Panc1 (cell line): Measurements from ENCODE around the gene MGMT. TPM values are rescaled to one million over a fixed set of nuclear protein-coding genes. Genes with fewer than 3 reads are reported as not detected.

Experiments
- ATAC-seq: fragments of 200-7000 bp; cut with Tn5 transposase; 2 replicates; pipeline ENCODE4 v1.9.1; 2020; ENCODE audit warnings: mild to moderate bottlenecking, moderate library complexity
- BruUV-seq: library from RNA; stranded (reverse); fragments of 400-500 nt; replicated peaks from 2 replicates; lab custom pipeline; 2021; lab: Mats Ljungman, UMichigan
- CTCF ChIA-PET: fragments of 300-600 bp; sonication (Branson Sonifier 250); formaldehyde crosslinking; loops from one replicate; lab custom pipeline; 2022; ENCODE audit warnings: antibody characterized with exemption; lab: Charles Lee
- POLR2A ChIA-PET: fragments of 300-600 bp; sonication (Branson Sonifier 250); formaldehyde crosslinking; loops from one replicate; lab custom pipeline; 2022; ENCODE audit warnings: antibody characterized with exemption; lab: Charles Lee
- DNase-seq: peaks from one replicate; pipeline ENCODE4 v3.0.0-alpha.2; 2010; ENCODE audit warnings: low read depth, low spot score
- H3K27ac ChIP-seq: 2 replicates; pipeline ENCODE4 v1.5.1; 2011; ENCODE audit warnings: mild to moderate bottlenecking, low read length, inconsistent platforms
- H3K27me3 ChIP-seq: fragments of 200-500 bp; sonication (Bioruptor generic); 2 replicates; pipeline ENCODE4 v1.6.0; 2014; ENCODE audit warnings: low read length, inconsistent platforms; ENCODE audit not compliant: control insufficient read depth, insufficient read depth
- H3K36me3 ChIP-seq: fragments of 200-500 bp; sonication (Bioruptor generic); 2 replicates; pipeline ENCODE4 v1.5.1; 2014; ENCODE audit warnings: inconsistent platforms, mild to moderate bottlenecking, low read length, moderate library complexity; ENCODE audit not compliant: control insufficient read depth, insufficient read depth
- H3K4me1 ChIP-seq: 2 replicates; pipeline ENCODE4 v1.5.1; 2011; ENCODE audit warnings: inconsistent platforms, mild to moderate bottlenecking, low read length, moderate library complexity; ENCODE audit not compliant: control insufficient read depth, insufficient read depth
- H3K4me3 ChIP-seq, 2 experiments: 2 replicates each; pipeline ENCODE4 v1.5.1; 2011 to 2012; ENCODE audit warnings: low read depth in 2 of 2, low read length in 2 of 2, mild to moderate bottlenecking in 2 of 2, inconsistent platforms in 1 of 2, moderate library complexity in 1 of 2
- H3K9me3 ChIP-seq: fragments of 200-500 bp; sonication (Bioruptor generic); 2 replicates; pipeline ENCODE4 v1.5.1; 2014; ENCODE audit warnings: low read depth, mild to moderate bottlenecking, inconsistent platforms, low read length, moderate library complexity; ENCODE audit not compliant: control insufficient read depth, insufficient read depth
- CTCF ChIP-seq: fragments of 450-650 bp; IDR thresholded peaks from 2 replicates; pipeline ENCODE4 v1.5.1; 2017; ENCODE audit warnings: mild to moderate bottlenecking
- POLR2AphosphoS5 ChIP-seq: IDR thresholded peaks from 2 replicates; pipeline ENCODE4 v1.6.1; 2012; ENCODE audit warnings: mild to moderate bottlenecking, low read depth, low read length, moderate library complexity
- REST ChIP-seq, 2 experiments: IDR thresholded peaks; 2 replicates each; pipeline ENCODE4 v1.6.1; 2011 to 2012; ENCODE audit warnings: low read depth in 2 of 2, control low read depth in 1 of 2, low read length in 1 of 2, mild to moderate bottlenecking in 1 of 2, moderate library complexity in 1 of 2; ENCODE audit not compliant: insufficient read depth in 1 of 2
- SIN3A ChIP-seq: IDR thresholded peaks from 2 replicates; pipeline ENCODE4 v1.6.1; 2012; ENCODE audit warnings: low read depth, mild to moderate bottlenecking, low read length, moderate library complexity, borderline replicate concordance; ENCODE audit not compliant: insufficient read depth
- TCF7L2 ChIP-seq: IDR thresholded peaks from 2 replicates; pipeline ENCODE4 v1.6.1; 2011; ENCODE audit warnings: mild to moderate bottlenecking, low read depth, low read length, inconsistent platforms
- in situ Hi-C: cut with HindIII; loops from 2 replicates; pipeline ENCODE4 v1.10.0; 2016; ENCODE audit warnings: low sequenced_read_pairs, low pct_unique_long_range_greater_than_20kb
- intact Hi-C: fragments of 100-400 bp; cut with micrococcal nuclease; formaldehyde crosslinking; loops from one replicate; pipeline ENCODE4 v1.10.0; 2022; ENCODE audit not compliant: unreplicated experiment
- total RNA-seq: library from RNA; stranded (reverse); gene quantifications from one replicate; pipeline ENCODE4 v1.2.1, GENCODE V29; 2021; ENCODE audit not compliant: unreplicated experiment

Gene MGMT
- total RNA-seq, 1 experiment from 2014 or later = 27.3 TPM

GRCh38 chr10:129648856-129649255 lies 181.8 kb downstream of the MGMT start:
- H3K27me3 ChIP-seq = no peaks in the 10 kb centered on the region
- in situ Hi-C loops (no loop called here), intact Hi-C loops (no loop called here)
- DNase-seq (no peak), ATAC-seq (no peak)
- no peaks in the 10 kb centered on the region for H3K36me3 ChIP-seq
- ChIA-PET POLR2A (no interaction called here), CTCF (no interaction called here)
- no peak for TF ChIP-seq POLR2AphosphoS5
- TF ChIP-seq SIN3A = no peak
- no peak for TF ChIP-seq TCF7L2
- no peak for TF ChIP-seq REST (IDR thresholded peaks at IDR 0.05; ENCODE audit: insufficient read depth in 1 of 2, low read depth in 2 of 2, low read length in 1 of 2)
- no peak for TF ChIP-seq CTCF
- H3K4me3 ChIP-seq = no peak overlapping the region
- H3K4me1 ChIP-seq = no peaks in the 10 kb centered on the region
- H3K27ac ChIP-seq = no peak overlapping the region
- no TSS peak for BruUV-seq
- H3K9me3 ChIP-seq = no peaks in the 10 kb centered on the region

GRCh38 chr10:129652021-129652420 lies 185.0 kb downstream of the MGMT start:
- H3K4me3 ChIP-seq = no peak overlapping the region
- no peak for ATAC-seq
- CTCF ChIA-PET = no interaction called here

More at GRCh38 chr10:129652021-129652420, 185.0 kb downstream of the MGMT start:
- TF ChIP-seq TCF7L2 = no peak
- TF ChIP-seq SIN3A = no peak
- no peak for TF ChIP-seq REST (IDR thresholded peaks at IDR 0.05; ENCODE audit: insufficient read depth in 1 of 2, low read depth in 2 of 2, low read length in 1 of 2)
- TF ChIP-seq CTCF = no peak
- TF ChIP-seq POLR2AphosphoS5 = no peak
- intact Hi-C loops = no loop called here
- no peaks in the 10 kb centered on the region for H3K36me3 ChIP-seq
- in situ Hi-C loops = no loop called here
- no peaks in the 10 kb centered on the region for H3K27me3 ChIP-seq
- H3K27ac ChIP-seq = no peak overlapping the region
- POLR2A ChIA-PET = no interaction called here
- no TSS peak for BruUV-seq
- no peaks in the 10 kb centered on the region for H3K9me3 ChIP-seq
- no peak for DNase-seq
- H3K4me1 ChIP-seq = no peaks in the 10 kb centered on the region
